ENCODE measurements around the gene ZNF385B.
A peak's percentile ranks its signal among the peaks of the same experiment; 100 is the strongest.

ZNF385B gene

GRCh38 chr2:179429597-179429996, 431.8 kb downstream of the ZNF385B start:
- DNase-seq: no peak

- no peak for DNase-seq
These were observed 432.3 kb downstream of the ZNF385B start for GRCh38 chr2:179429060-179429471.

- no peak for DNase-seq
These were observed 432.8 kb downstream of the ZNF385B start for GRCh38 chr2:179428649-179429048.

GRCh38 chr2:179427065-179427464, 434.3 kb downstream of the ZNF385B start:
- DNase-seq: no peak

GRCh38 chr2:179424571-179424970, 436.8 kb downstream of the ZNF385B start:
- DNase-seq: no peak

GRCh38 chr2:179422037-179422643, 439.3 kb downstream of the ZNF385B start:
- DNase-seq: peak in 1 of 2 donors; percentile 46

GRCh38 chr2:179417436-179417949, 443.9 kb downstream of the ZNF385B start:
- no peak for DNase-seq

- no peak for DNase-seq
These were observed 449.3 kb downstream of the ZNF385B start for GRCh38 chr2:179412112-179412511.

GRCh38 chr2:179410552-179411356, 450.7 kb downstream of the ZNF385B start:
- no peak for DNase-seq

- DNase-seq: no peak
These were observed 457.8 kb downstream of the ZNF385B start for GRCh38 chr2:179403624-179404023.

GRCh38 chr2:179393481-179393880, 467.9 kb downstream of the ZNF385B start:
- no peak for DNase-seq

Data from bone marrow (tissue), 2 donors.